Tibial artery (tissue), 4 donors: ENCODE data around the gene DCAF6.

Experiments
- DNase-seq, 2 donors: peaks; one replicate each; pipeline ENCODE4 v3.0.0-alpha.2; 2019
- H3K27ac ChIP-seq, 2 donors: fragments of 200-600 bp; sonication (generic) in 1 of 2; 1 replicate in 1 of 2; 2 replicates in 1 of 2; pipeline ENCODE4 v1.5.1; 2018 to 2019; ENCODE audit warnings: mild to moderate bottlenecking in 1 of 2
- H3K27me3 ChIP-seq, 2 donors: fragments of 200-600 bp; sonication (generic) in 1 of 2; one replicate each; pipeline versions ENCODE4 v1.5.1 to v1.6.0; 2016 to 2019
- H3K36me3 ChIP-seq, 3 donors: fragments of 200-600 bp; sonication (generic) in 2 of 3; one replicate each; pipeline ENCODE4 v1.5.1; 2016 to 2019; ENCODE audit warnings: mild to moderate bottlenecking in 2 of 3
- H3K4me1 ChIP-seq, 4 donors: fragments of 200-600 bp; sonication (generic) in 2 of 4; 1 replicate in 3 of 4; 2 replicates in 1 of 4; pipeline ENCODE4 v1.5.1; 2016 to 2019
- H3K4me3 ChIP-seq, 2 donors: fragments of 200-600 bp; sonication (generic) in 1 of 2; 1 replicate in 1 of 2; 2 replicates in 1 of 2; pipeline ENCODE4 v1.5.1; 2018 to 2019; ENCODE audit warnings: mild to moderate bottlenecking in 2 of 2
- H3K9me3 ChIP-seq, 3 donors: fragments of 200-600 bp; sonication (generic) in 1 of 3; one replicate each; pipeline ENCODE4 v1.5.1; 2016 to 2019
- CTCF ChIP-seq, 2 experiments: fragments of 200-600 bp in 1 of 2; fragments of 450-650 bp in 1 of 2; IDR thresholded peaks; one replicate each; pipeline ENCODE4 v1.5.1; 2017 to 2019; ENCODE audit warnings: antibody characterized with exemption in 2 of 2, mild to moderate bottlenecking in 1 of 2, moderate library complexity in 1 of 2
- intact Hi-C: fragments of 100-400 bp; cut with DNase I; formaldehyde crosslinking; loops from one replicate; pipeline ENCODE4 v1.15.0; 2023; ENCODE audit warnings: low total_unique reads

The DCAF6 gene

DNA sequence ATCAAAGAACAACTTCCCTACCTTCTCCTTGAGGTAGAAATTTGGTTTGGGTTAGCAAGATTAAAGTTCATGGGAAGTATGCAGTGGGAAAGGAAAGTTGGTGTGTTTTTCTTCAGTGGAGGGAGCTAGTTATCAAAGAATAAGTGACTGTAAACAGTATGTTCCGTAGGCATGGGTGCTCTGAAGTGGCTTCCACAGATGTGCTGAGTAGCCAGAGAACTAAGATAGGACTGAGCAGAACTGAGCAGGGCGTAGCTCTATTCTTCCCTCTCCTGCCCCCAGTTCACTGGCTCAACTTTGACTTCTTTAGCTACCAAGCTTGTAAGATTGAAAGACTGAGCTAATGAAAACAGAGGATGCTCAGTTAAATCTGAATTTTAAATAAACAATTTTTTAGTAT lies 26.0 kb upstream of the DCAF6 start:
- no peak for TF ChIP-seq CTCF (IDR thresholded peaks at IDR 0.05)
- Histone ChIP-seq H3K36me3 (peaks cover 0 to 4% (median 0%) of the 10 kb centered on the region in 3 donors), H3K27ac (no peak overlapping the region), H3K4me1 (peaks cover 0 to 7% (median 3%) of the 10 kb centered on the region in 4 donors), H3K27me3 (no peaks in the 10 kb centered on the region), H3K9me3 (no peaks in the 10 kb centered on the region), H3K4me3 (no peak overlapping the region)
- no peak for DNase-seq
- intact Hi-C loops, result no loop called here

GRCh38 chr1:167911413-167911812 lies 25.1 kb upstream of the DCAF6 start:
- H3K27me3 ChIP-seq, result no peaks in the 10 kb centered on the region
- H3K27ac ChIP-seq, result no peak overlapping the region
- no peak overlapping the region for H3K4me3 ChIP-seq
- DNase-seq, result no peak
- H3K4me1 ChIP-seq, result peaks cover 0 to 7% (median 3%) of the 10 kb centered on the region in 4 donors
- no peak for TF ChIP-seq CTCF (IDR thresholded peaks at IDR 0.05)
- peaks cover 0 to 13% (median 0%) of the 10 kb centered on the region in 3 donors for H3K36me3 ChIP-seq
- intact Hi-C loops, result no loop called here
- H3K9me3 ChIP-seq, result no peaks in the 10 kb centered on the region

DNA sequence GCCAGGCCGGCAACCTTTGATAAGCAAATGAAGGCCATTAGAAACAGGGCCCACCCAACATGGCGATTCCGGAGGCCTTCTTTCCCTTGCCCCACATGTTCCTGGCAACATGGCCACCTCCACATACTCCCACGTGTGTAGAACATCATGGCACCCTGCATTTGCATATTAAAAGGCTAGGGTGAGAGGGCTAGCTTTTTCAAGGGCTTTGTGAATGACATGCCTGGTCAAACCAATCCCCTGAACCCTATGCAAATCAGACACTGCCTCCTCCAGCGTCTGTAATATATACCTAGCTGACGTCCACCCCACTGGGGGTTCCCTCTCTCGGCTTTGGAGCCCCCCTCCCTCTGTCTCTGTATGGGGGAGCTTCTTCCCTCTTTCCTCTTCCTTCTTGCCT lies 24.2 kb upstream of the DCAF6 start:
- peaks cover 0 to 19% (median 0%) of the 10 kb centered on the region in 3 donors for H3K36me3 ChIP-seq
- no peak for DNase-seq
- H3K9me3 ChIP-seq, result no peaks in the 10 kb centered on the region
- H3K27me3 ChIP-seq, result no peaks in the 10 kb centered on the region
- H3K27ac ChIP-seq, result no peak overlapping the region
- peaks cover 0 to 7% (median 3%) of the 10 kb centered on the region in 4 donors for H3K4me1 ChIP-seq
- intact Hi-C loops, result no loop called here
- H3K4me3 ChIP-seq, result no peak overlapping the region
- TF ChIP-seq CTCF (IDR thresholded peaks at IDR 0.05), result no peak

DNA sequence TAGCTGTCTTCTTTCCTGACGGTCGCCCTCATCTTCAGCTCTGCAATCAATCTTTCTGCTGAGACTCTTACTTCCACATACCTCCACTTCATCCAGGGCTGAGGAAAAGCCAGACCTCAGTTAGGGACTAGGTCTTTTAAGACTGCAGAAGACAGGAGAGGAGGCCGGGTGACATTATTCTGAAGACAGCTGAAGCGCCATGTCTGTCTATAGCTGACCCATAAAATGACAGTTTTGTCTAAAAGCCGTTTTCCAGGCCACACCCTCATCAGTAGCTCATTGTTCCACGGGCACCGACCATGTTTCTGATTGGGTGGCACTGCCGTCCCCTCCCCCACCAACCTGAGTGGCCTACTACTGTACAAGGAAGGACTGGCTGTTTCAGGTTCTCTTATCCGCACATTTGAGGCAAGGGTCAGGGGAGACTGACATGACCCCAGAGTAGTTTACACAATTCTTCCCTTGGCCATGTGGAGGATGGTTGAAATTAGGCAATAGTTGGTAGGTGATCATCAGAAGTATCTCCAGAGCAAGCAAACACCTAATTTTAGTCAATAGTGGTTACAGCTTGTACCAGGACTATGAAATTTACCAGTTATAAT lies 22.5 kb upstream of the DCAF6 start, which contains the start of gene ADCY10:
Gene ADCY10, minus strand, starts transcription at position 240 of the 602 bp plus-strand sequence. CDS start 8,994 bp downstream, outside the sequence.
- H3K27me3 ChIP-seq, result no peaks in the 10 kb centered on the region
- no peak within 1 kb of the TSS for H3K27ac ChIP-seq
- intact Hi-C loops, result no loop called here
- DNase-seq, result no peak
- H3K9me3 ChIP-seq, result no peaks in the 10 kb centered on the region
- peaks cover 0 to 33% (median 7%) of the 10 kb centered on the region in 3 donors for H3K36me3 ChIP-seq
- TF ChIP-seq CTCF (IDR thresholded peaks at IDR 0.05), result no peak
- H3K4me1 ChIP-seq, result peaks cover 0 to 7% (median 3%) of the 10 kb centered on the region in 4 donors
- no peak within 1 kb of the TSS for H3K4me3 ChIP-seq

DNA sequence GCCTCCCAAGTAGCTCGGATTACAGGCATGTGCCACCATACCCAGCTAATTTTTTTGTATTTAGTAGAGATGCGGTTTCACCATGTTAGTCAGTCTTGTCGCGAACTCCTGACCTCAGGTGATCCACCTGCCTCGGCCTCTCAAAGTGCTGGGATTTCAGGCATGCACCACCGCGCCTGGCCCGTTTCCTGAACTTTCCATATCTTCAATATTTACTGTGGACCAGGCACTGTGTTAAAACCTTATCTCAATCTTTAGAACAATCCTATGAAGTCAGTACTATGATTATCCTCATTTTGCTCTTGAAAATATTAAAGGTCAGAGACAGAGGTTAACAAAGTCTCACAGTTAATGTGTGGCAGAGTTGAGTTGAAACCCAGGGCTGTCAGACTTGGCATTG lies 20.9 kb upstream of the DCAF6 start:
- DNase-seq, result no peak
- Histone ChIP-seq H3K27ac (no peak overlapping the region), H3K4me3 (no peak overlapping the region), H3K9me3 (no peaks in the 10 kb centered on the region), H3K27me3 (no peaks in the 10 kb centered on the region), H3K4me1 (peaks cover 0 to 7% (median 3%) of the 10 kb centered on the region in 4 donors), H3K36me3 (peaks cover 0 to 33% (median 7%) of the 10 kb centered on the region in 3 donors)
- intact Hi-C loops, result no loop called here
- no peak for TF ChIP-seq CTCF (IDR thresholded peaks at IDR 0.05)
